Mucosa of descending colon (tissue), 3 donors: ENCODE data around the gene PER1. TPM values are rescaled to one million over a fixed set of nuclear protein-coding genes. Genes with fewer than 3 reads are reported as not detected.

ENCODE experiments used
- ATAC-seq: fragments of 200-7000 bp; cut with Tn5 transposase; one replicate; pipeline ENCODE4 v1.9.1; 2020; ENCODE audit warnings: mild to moderate bottlenecking, moderate library complexity
- DNase-seq, 3 donors: peaks; one replicate each; pipeline ENCODE4 v3.0.0-alpha.2; 2020
- H3K36me3 ChIP-seq: fragments of 200-600 bp; one replicate; pipeline ENCODE4 v1.8.0; 2021; ENCODE audit warnings: low read depth, mild to moderate bottlenecking
- H3K4me1 ChIP-seq: fragments of 200-600 bp; one replicate; pipeline ENCODE4 v1.8.0; 2021; ENCODE audit warnings: low read depth, mild to moderate bottlenecking
- H3K4me3 ChIP-seq: fragments of 200-600 bp; one replicate; pipeline ENCODE4 v1.8.0; 2021; ENCODE audit warnings: mild to moderate bottlenecking
- H3K9me3 ChIP-seq: fragments of 200-600 bp; one replicate; pipeline ENCODE4 v1.8.0; 2021; ENCODE audit warnings: mild to moderate bottlenecking
- CTCF ChIP-seq: fragments of 200-600 bp; IDR thresholded peaks from one replicate; pipeline ENCODE4 v1.8.0; 2022; ENCODE audit warnings: antibody characterized with exemption, mild to moderate bottlenecking
- intact Hi-C, 2 donors: fragments of 100-400 bp; cut with DNase I in 1 of 2; cut with micrococcal nuclease in 1 of 2; formaldehyde crosslinking; loops; one replicate each; pipeline versions ENCODE4 v1.11.0 to v1.11.1; 2022; cut with DNase I, micrococcal nuclease
- total RNA-seq, 3 donors: library from RNA; stranded (reverse); fragmentation: NEBNext Ultra II Directional in 2 of 3; extraction: Animal tissue kit (Norgen Biotek cat#: 25700) in 2 of 3; gene quantifications; one replicate each; pipeline versions ENCODE4 v1.2.1 to v1.2.4, GENCODE V29; 2021 to 2023
- donor health status: DM: no; HTN: no; CAD: no; lungs with moderate emphysema.
- donor health status: DM: no; HTN: no; CAD: no.
- donor health status: DM: no; HTN: yes; CAD: no.

The PER1 gene
- total RNA-seq, 3 donors from 2014 or later, result 14.9 to 185 (median 84.0) TPM

- peak overlapping the region; percentile 6 for H3K4me3 ChIP-seq
- peaks cover 29% of the 10 kb centered on the region for H3K36me3 ChIP-seq
- H3K4me1 ChIP-seq, result peaks cover 37% of the 10 kb centered on the region
- ATAC-seq (peak; percentile 26), DNase-seq (peak; percentile 88 to 96 (median 90))
- H3K9me3 ChIP-seq, result no peaks in the 10 kb centered on the region
- no peak for TF ChIP-seq CTCF
- intact Hi-C loops, result no loop called here
Observed at GRCh38 chr17:8151120-8151640, 1.0 kb downstream of the PER1 start.

- no peak for TF ChIP-seq CTCF
- DNase-seq, result peak in 2 of 3 donors; percentile 46 to 55
- Histone ChIP-seq H3K4me3 (no peak overlapping the region), H3K9me3 (no peaks in the 10 kb centered on the region), H3K36me3 (peaks cover 32% of the 10 kb centered on the region), H3K4me1 (peaks cover 37% of the 10 kb centered on the region)
- intact Hi-C loops, result no loop called here
- no peak for ATAC-seq
Observed at GRCh38 chr17:8150194-8151119, 1.7 kb downstream of the PER1 start.

DNA sequence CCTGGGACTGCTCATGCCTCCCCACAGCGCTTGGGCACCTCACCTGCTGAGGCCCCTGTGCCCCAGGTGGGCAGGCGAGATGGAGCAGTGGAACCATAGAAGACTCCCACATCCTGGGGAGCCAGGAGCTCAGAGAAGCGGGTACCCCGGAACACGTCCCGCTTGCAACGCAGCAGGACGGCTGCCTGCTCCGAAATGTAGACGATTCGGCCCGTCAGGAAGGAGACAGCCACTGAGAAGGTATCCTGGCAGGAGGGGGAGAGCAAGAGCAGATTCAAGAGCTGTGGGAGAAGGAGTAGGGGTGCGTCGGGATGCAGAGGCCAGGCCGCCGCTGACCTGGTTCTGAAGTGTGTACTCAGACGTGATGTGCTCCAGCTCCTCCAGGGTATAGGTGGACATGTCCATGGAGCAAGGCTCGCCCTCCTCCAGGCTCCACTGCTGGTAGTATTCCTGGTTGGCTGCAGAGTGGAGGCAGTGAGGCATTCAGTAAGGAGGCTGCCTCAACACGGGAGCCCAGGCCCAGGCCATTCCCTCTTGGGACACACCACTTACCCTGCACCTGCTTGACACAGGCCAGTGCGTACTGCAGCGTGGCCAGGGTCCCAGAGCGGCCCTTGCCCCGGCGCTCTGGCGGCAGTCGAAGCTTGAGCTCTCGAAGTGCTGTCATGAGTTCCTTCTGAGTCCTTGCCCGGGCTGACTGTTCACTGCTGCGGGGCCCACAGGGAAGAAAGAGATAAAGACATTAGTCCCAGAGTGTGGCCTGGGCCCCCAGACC is 2.6 kb downstream of the PER1 start:
- Histone ChIP-seq H3K4me3 (no peak overlapping the region), H3K36me3 (peaks cover 32% of the 10 kb centered on the region), H3K4me1 (peaks cover 32% of the 10 kb centered on the region), H3K9me3 (no peaks in the 10 kb centered on the region)
- no peak for TF ChIP-seq CTCF
- no peak for ATAC-seq
- peak in 1 of 3 donors; percentile 55 for DNase-seq
- intact Hi-C loops, result no loop called here

GRCh38 chr17:8148560-8148959 is 3.6 kb downstream of the PER1 start:
- no peak for ATAC-seq
- Histone ChIP-seq H3K36me3 (peaks cover 32% of the 10 kb centered on the region), H3K4me1 (peaks cover 23% of the 10 kb centered on the region)

More at GRCh38 chr17:8148560-8148959, 3.6 kb downstream of the PER1 start:
- intact Hi-C loops, result no loop called here
- no peak overlapping the region for H3K4me3 ChIP-seq
- peak in 1 of 3 donors; percentile 45 for DNase-seq
- no peak for TF ChIP-seq CTCF
- H3K9me3 ChIP-seq, result no peaks in the 10 kb centered on the region
